ENCODE data around the gene PARK7. TPM values are rescaled to one million over a fixed set of nuclear protein-coding genes. Genes with fewer than 3 reads are reported as not detected.

The PARK7 gene
- total and polyA plus RNA-seq, 12 donors: 266 to 697 (median 398) TPM

GRCh38 chr1:7967196-7967595, 5.7 kb downstream of the PARK7 start:
- WGBS, 4 donors: 61 to 76% (median 71%) methylated on average over 1 of the region's 1 CpG
- Histone ChIP-seq H3K27me3 (no peaks in the 10 kb centered on the region), H3K27ac (no peak overlapping the region), H3K9me3 (replicated peaks in 1 of 3) (no peaks in the 10 kb centered on the region), H3K36me3 (replicated peaks in 1 of 2) (peaks cover 0 to 84% of the 10 kb centered on the region in 2 donors), H3K4me1 (replicated peaks in 1 of 2) (peaks cover 8 to 50% of the 10 kb centered on the region in 2 donors), H3K4me3 (no peak overlapping the region)
- intact Hi-C loops (cut with DNase I): no loop called here
- TF ChIP-seq, protein P1, sequence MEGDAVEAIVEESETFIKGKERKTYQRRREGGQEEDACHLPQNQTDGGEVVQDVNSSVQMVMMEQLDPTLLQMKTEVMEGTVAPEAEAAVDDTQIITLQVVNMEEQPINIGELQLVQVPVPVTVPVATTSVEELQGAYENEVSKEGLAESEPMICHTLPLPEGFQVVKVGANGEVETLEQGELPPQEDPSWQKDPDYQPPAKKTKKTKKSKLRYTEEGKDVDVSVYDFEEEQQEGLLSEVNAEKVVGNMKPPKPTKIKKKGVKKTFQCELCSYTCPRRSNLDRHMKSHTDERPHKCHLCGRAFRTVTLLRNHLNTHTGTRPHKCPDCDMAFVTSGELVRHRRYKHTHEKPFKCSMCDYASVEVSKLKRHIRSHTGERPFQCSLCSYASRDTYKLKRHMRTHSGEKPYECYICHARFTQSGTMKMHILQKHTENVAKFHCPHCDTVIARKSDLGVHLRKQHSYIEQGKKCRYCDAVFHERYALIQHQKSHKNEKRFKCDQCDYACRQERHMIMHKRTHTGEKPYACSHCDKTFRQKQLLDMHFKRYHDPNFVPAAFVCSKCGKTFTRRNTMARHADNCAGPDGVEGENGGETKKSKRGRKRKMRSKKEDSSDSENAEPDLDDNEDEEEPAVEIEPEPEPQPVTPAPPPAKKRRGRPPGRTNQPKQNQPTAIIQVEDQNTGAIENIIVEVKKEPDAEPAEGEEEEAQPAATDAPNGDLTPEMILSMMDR (IDR thresholded peaks at IDR 0.05): no peak
- TF ChIP-seq POLR2A (IDR thresholded peaks at IDR 0.05): no peak
- no peak for DNase-seq

GRCh38 chr1:7967651-7968050, 6.1 kb downstream of the PARK7 start:
- intact Hi-C loops (cut with DNase I): no loop called here
- 67 to 77% (median 73%) methylated on average over 4 of the region's 4 CpGs for WGBS, 4 donors
- TF ChIP-seq, protein P1 (IDR thresholded peaks at IDR 0.05): no peak
- no peak for TF ChIP-seq POLR2A (IDR thresholded peaks at IDR 0.05)
- Histone ChIP-seq H3K4me1 (replicated peaks in 1 of 2) (peaks cover 4 to 46% of the 10 kb centered on the region in 2 donors), H3K9me3 (replicated peaks in 1 of 3) (no peaks in the 10 kb centered on the region), H3K4me3 (no peak overlapping the region), H3K27ac (no peak overlapping the region), H3K27me3 (no peaks in the 10 kb centered on the region), H3K36me3 (replicated peaks in 1 of 2) (peaks cover 0 to 88% of the 10 kb centered on the region in 2 donors)
- DNase-seq: peak in 4 of 7 donors; percentile 34 to 61 (median 48)

GRCh38 chr1:7970246-7970645, 8.7 kb downstream of the PARK7 start:
- no peaks in the 10 kb centered on the region for H3K9me3 ChIP-seq (replicated peaks in 1 of 3)
- H3K36me3 ChIP-seq (replicated peaks in 1 of 2): peaks cover 0 to 74% of the 10 kb centered on the region in 2 donors
- no peak for DNase-seq
- H3K4me3 ChIP-seq: no peak overlapping the region
- WGBS, 4 donors: 78 to 92% (median 83%) methylated on average over 2 of the region's 2 CpGs
- peak overlapping the region in 1 of 5 donors; percentile 38 for H3K27ac ChIP-seq
- TF ChIP-seq, protein P1 (IDR thresholded peaks at IDR 0.05): no peak
- TF ChIP-seq POLR2A (IDR thresholded peaks at IDR 0.05): no peak
- peaks cover 3 to 25% of the 10 kb centered on the region in 2 donors for H3K4me1 ChIP-seq (replicated peaks in 1 of 2)
- intact Hi-C loops (cut with DNase I): no loop called here
- no peaks in the 10 kb centered on the region for H3K27me3 ChIP-seq

DNA sequence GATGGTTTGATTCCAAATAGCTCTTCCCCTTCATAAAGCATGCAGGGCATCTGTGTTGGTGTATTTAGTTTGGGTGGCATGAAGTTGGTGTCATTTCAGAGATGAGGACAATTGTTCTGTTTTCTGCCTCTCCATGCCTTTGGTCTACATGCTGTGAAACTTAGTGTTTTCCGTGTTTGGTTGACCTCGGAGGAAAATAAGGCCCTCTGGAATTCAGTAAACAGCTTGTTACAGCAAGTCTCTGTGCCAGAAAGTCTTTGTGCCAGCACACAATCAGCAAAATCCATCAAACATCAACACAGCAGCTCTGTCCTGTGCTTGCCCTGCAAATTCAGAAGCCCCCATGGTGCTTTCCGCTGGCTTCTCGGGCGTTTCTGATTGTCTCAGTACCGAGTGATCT, 9.5 kb downstream of the PARK7 start:
- 44 to 75% (median 56%) methylated on average over 6 of the region's 6 CpGs for WGBS, 4 donors

More for the DNA sequence above, 9.5 kb downstream of the PARK7 start:
- peak overlapping the region in 2 of 5 donors; percentile 24 to 38 for H3K27ac ChIP-seq
- DNase-seq: peak in 1 of 7 donors; percentile 18
- peaks cover 3 to 25% of the 10 kb centered on the region in 2 donors for H3K4me1 ChIP-seq (replicated peaks in 1 of 2)
- TF ChIP-seq, protein P1 (IDR thresholded peaks at IDR 0.05): no peak
- TF ChIP-seq POLR2A (IDR thresholded peaks at IDR 0.05): no peak
- intact Hi-C loops (cut with DNase I): no loop called here
- no peaks in the 10 kb centered on the region for H3K9me3 ChIP-seq (replicated peaks in 1 of 3)
- H3K27me3 ChIP-seq: no peaks in the 10 kb centered on the region
- peaks cover 0 to 68% of the 10 kb centered on the region in 2 donors for H3K36me3 ChIP-seq (replicated peaks in 1 of 2)
- no peak overlapping the region for H3K4me3 ChIP-seq

Measured in adrenal gland (tissue), 12 donors.